Measurements from ENCODE around the gene DCUN1D3.
"Not testable (repeated sequence)": the region's sequence is repeated elsewhere in the genome, so short reads cannot be mapped to it uniquely, and the experiment has no call there.

Gene DCUN1D3, protein sequence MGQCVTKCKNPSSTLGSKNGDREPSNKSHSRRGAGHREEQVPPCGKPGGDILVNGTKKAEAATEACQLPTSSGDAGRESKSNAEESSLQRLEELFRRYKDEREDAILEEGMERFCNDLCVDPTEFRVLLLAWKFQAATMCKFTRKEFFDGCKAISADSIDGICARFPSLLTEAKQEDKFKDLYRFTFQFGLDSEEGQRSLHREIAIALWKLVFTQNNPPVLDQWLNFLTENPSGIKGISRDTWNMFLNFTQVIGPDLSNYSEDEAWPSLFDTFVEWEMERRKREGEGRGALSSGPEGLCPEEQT

DNA sequence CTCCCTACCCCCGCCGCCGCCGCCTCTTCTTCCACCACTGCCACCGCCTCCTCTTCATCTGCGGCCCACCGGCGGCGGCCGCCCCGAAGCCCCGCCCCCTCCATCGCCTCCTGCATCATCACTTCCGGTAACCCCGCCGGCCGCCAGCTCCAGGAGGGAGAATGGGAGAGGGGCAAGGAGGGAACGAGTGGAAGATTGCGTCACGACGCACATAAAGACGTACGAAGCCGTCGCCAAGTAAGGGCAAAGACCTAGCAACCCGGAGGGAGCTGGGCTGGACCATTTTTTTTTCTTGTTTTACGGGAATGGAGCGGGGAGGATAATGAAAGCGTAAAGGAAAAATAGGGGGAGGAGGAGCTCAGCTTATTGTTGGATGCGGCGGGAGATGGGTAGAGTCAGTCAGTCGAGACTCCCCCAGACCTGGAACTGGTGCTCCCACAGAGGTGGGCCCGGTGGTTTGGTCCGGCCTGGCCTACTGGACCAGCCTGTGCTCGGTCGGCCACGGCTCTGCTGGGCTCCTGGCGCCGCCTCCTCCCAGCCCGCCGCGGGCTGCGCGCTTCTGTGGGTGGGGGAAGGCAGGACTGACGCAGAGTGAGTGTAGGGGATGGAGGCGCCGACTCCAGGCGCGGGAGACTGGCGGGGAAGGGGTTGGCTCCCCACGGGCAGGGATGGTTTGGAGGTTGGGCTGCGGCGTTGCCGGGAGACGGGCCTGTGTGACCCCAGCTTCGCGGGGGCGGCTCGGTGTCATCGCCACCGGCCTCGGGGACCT, at the start of gene DCUN1D3, which contains the start of gene LYRM1:
Gene DCUN1D3 (minus strand): TSS at position 60 of the 769 bp plus-strand sequence. CDS start 37,820 bp downstream, outside the sequence.
Gene LYRM1 (plus strand): TSS at position 473 of the 769 bp plus-strand sequence. CDS start 14,785 bp downstream, outside the sequence.
- in situ Hi-C loops (cut with HindIII; ENCODE audit: low pct_ligation_motif_present, low sequenced_read_pairs): no loop called here
- Histone ChIP-seq H3K4me3 (ENCODE audit: low read depth, low read length) (peak within 1 kb of the TSS; percentile 92), H3K27ac (peak within 1 kb of the TSS; percentile 97), H3K36me3 (replicated peaks) (peaks cover 4% of the 10 kb centered on the region), H3K27me3 (replicated peaks) (no peaks in the 10 kb centered on the region)
- TF ChIP-seq, protein P1, sequence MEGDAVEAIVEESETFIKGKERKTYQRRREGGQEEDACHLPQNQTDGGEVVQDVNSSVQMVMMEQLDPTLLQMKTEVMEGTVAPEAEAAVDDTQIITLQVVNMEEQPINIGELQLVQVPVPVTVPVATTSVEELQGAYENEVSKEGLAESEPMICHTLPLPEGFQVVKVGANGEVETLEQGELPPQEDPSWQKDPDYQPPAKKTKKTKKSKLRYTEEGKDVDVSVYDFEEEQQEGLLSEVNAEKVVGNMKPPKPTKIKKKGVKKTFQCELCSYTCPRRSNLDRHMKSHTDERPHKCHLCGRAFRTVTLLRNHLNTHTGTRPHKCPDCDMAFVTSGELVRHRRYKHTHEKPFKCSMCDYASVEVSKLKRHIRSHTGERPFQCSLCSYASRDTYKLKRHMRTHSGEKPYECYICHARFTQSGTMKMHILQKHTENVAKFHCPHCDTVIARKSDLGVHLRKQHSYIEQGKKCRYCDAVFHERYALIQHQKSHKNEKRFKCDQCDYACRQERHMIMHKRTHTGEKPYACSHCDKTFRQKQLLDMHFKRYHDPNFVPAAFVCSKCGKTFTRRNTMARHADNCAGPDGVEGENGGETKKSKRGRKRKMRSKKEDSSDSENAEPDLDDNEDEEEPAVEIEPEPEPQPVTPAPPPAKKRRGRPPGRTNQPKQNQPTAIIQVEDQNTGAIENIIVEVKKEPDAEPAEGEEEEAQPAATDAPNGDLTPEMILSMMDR (IDR thresholded peaks at IDR 0.05; ENCODE audit: low read depth, low read length, missing control alignments): no peak
- DNase-seq: peak; percentile 98

DNA sequence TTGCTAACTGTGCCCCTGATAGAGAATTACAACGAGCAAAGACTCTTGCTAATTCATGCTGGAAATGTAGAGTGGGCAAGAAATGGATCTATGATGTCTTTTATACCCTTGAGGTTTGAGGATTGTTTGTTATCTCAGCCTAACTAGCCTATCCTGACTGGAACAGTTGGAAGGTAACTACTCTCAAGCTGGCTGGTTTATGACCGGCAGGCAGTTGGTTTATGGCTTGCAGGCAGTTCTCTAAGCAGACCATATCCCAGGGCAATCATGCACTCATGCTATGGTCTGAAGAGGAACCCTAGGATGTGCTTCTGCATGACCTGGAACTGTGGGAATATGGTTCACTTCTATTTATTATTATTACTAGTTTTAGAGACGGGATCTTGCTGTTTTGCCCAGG, 49.5 kb upstream of the DCUN1D3 start:
- in situ Hi-C loops (cut with HindIII; ENCODE audit: low pct_ligation_motif_present, low sequenced_read_pairs): no loop called here

DNA sequence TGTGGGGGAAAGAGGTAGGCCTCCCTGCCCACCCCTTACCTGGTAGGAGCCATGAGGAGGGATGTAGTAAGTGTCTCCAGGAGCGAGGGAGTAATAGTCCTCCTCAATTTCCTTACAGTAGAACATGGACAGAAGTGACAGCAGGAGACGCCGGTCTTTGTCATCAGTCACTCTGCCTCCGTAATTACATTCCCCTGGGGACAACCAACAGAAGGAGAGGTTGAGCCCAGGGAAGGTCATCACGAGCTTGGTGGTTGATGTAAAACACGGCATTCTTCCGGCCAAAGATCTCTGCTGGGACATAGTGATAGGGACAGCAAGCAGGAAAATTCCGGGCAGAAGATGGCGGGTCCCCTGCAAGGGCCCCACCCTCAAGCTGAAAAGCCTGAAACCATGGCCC, 48.3 kb upstream of the DCUN1D3 start:
- in situ Hi-C loops (cut with HindIII; ENCODE audit: low pct_ligation_motif_present, low sequenced_read_pairs): no loop called here
- TF ChIP-seq, protein P1 (IDR thresholded peaks at IDR 0.05; ENCODE audit: low read depth, low read length, missing control alignments): no peak
- Histone ChIP-seq H3K27ac (no peak overlapping the region), H3K27me3 (replicated peaks) (no peaks in the 10 kb centered on the region), H3K36me3 (replicated peaks) (no peaks in the 10 kb centered on the region), H3K4me3 (ENCODE audit: low read depth, low read length) (no peak overlapping the region)
- DNase-seq: no peak

More for the DNA sequence above, 49.5 kb upstream of the DCUN1D3 start:
- no peak overlapping the region for H3K4me3 ChIP-seq (ENCODE audit: low read depth, low read length)
- no peaks in the 10 kb centered on the region for H3K36me3 ChIP-seq (replicated peaks)
- TF ChIP-seq, protein P1 (IDR thresholded peaks at IDR 0.05; ENCODE audit: low read depth, low read length, missing control alignments): no peak
- no peak for DNase-seq
- no peak overlapping the region for H3K27ac ChIP-seq
- no peaks in the 10 kb centered on the region for H3K27me3 ChIP-seq (replicated peaks)

DNA sequence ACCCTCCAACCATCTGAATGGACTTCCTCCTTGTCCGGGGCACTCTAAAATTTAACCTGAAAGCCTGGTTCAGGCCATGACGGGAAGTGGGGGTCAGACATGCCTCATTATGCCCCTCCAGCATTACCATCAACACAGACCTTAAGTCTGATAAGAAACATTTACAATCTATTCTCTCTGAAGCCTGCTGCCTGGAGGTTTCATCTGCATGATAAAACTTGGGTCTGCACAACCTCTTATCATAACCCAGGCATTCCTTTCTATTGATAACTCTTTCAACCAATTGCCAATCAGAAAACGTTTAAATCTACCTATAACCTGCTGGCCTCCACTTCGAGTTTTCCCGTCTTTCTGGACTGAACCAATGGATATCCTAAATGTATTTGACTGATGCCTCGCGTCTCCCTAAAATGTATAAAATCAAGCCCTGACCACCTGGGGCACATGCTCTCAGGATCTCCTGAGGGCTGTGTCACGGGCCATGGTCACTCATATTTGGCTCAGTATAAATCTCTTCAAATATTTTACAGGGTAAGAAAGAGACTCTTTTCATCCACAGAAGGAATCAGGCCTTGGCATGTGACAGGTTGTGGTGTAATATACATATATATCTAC, 46.0 kb upstream of the DCUN1D3 start:
- H3K27me3 ChIP-seq (replicated peaks): no peaks in the 10 kb centered on the region
- no peaks in the 10 kb centered on the region for H3K36me3 ChIP-seq (replicated peaks)
- in situ Hi-C loops (cut with HindIII; ENCODE audit: low pct_ligation_motif_present, low sequenced_read_pairs): no loop called here
- H3K27ac ChIP-seq: no peak overlapping the region
- TF ChIP-seq, protein P1 (IDR thresholded peaks at IDR 0.05; ENCODE audit: low read depth, low read length, missing control alignments): no peak
- no peak for DNase-seq
- no peak overlapping the region for H3K4me3 ChIP-seq (ENCODE audit: low read depth, low read length)

DNA sequence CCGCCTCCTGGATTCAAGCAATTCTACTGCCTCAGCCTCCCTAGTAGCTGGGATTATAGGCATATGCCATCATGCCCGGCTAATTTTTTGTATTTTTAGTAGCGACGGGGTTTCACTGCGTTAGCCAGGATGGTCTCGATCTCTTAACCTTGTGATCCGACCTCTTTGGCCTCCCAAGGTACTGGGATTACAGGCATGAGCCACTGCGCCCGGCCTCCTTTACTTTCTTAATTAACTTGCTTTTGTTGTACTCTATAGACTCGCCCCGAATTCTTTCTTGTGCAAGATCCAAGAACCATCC, 45.4 kb upstream of the DCUN1D3 start:
- H3K36me3 ChIP-seq (replicated peaks); H3K27me3 ChIP-seq (replicated peaks); DNase-seq; H3K27ac ChIP-seq; in situ Hi-C loops (cut with HindIII; ENCODE audit: low pct_ligation_motif_present, low sequenced_read_pairs); H3K4me3 ChIP-seq (ENCODE audit: low read depth, low read length): not testable (repeated sequence)
